Prostate gland (tissue), 2 donors: ENCODE measurements around the gene TM9SF4. TPM values are rescaled to one million over a fixed set of nuclear protein-coding genes. Genes with fewer than 3 reads are reported as not detected.

Source experiments
- DNase-seq: peaks from one replicate; pipeline ENCODE4 v3.0.0-alpha.2; 2019; ENCODE audit warnings: low spot score
- H3K27ac ChIP-seq, 2 donors: fragments of 200-600 bp; sonication (generic); 2 replicates each; pipeline ENCODE4 v1.5.1; 2017 to 2019
- H3K27me3 ChIP-seq: fragments of 200-600 bp; sonication (generic); replicated peaks from 2 replicates; pipeline ENCODE4 v1.5.1; 2019; ENCODE audit not compliant: insufficient read depth
- H3K36me3 ChIP-seq, 2 donors: fragments of 200-600 bp; sonication (generic); 1 replicate in 1 of 2; 2 replicates in 1 of 2; pipeline versions ENCODE4 v1.5.1 to v1.8.1; 2017 to 2019
- H3K4me1 ChIP-seq: fragments of 200-600 bp; sonication (generic); replicated peaks from 2 replicates; pipeline ENCODE4 v1.5.1; 2019
- H3K4me3 ChIP-seq, 2 donors: fragments of 200-600 bp; sonication (generic); 2 replicates each; pipeline ENCODE4 v1.5.1; 2017 to 2019
- H3K9me3 ChIP-seq: fragments of 200-600 bp; sonication (generic); 2 replicates; pipeline ENCODE4 v1.5.1; 2017
- POLR2A ChIP-seq: fragments of 450-650 bp; IDR thresholded peaks from one replicate; pipeline ENCODE4 v1.6.1; 2016; ENCODE audit warnings: antibody characterized with exemption, mild to moderate bottlenecking
- POLR2AphosphoS5 ChIP-seq: sonication (generic); formaldehyde crosslinking; IDR thresholded peaks from one replicate; pipeline ENCODE4 v1.6.1; 2017; ENCODE audit warnings: antibody characterized with exemption
- WGBS: methylation state at CpG from one replicate; pipeline ENCODE4 v1.1.5; 2018; 5-methylcytosine and 5-hydroxymethylcytosine counted together
- intact Hi-C: fragments of 100-400 bp; cut with DNase I; formaldehyde crosslinking; loops from one replicate; pipeline ENCODE4 v1.14.2; 2022
- total RNA-seq, 2 donors: library from RNA; depleted of rRNA; stranded (reverse); fragments of >200 nt; gene quantifications; one replicate each; pipeline ENCODE4 v1.1.0, GENCODE V29; 2016
- TF ChIP-seq, protein P1 (sequence below), 4 experiments: fragments of 200-600 bp in 2 of 4; fragments of 450-650 bp in 2 of 4; sonication (generic) in 2 of 4; IDR thresholded peaks; 1 replicate in 3 of 4; 2 replicates in 1 of 4; pipeline ENCODE4 v1.5.1; 2016 to 2019; ENCODE audit warnings: antibody characterized with exemption in 4 of 4, mild to moderate bottlenecking in 2 of 4, moderate library complexity in 2 of 4

TM9SF4 gene
- total RNA-seq, 2 donors from 2014 or later = 44.7 to 62.9 TPM

DNA sequence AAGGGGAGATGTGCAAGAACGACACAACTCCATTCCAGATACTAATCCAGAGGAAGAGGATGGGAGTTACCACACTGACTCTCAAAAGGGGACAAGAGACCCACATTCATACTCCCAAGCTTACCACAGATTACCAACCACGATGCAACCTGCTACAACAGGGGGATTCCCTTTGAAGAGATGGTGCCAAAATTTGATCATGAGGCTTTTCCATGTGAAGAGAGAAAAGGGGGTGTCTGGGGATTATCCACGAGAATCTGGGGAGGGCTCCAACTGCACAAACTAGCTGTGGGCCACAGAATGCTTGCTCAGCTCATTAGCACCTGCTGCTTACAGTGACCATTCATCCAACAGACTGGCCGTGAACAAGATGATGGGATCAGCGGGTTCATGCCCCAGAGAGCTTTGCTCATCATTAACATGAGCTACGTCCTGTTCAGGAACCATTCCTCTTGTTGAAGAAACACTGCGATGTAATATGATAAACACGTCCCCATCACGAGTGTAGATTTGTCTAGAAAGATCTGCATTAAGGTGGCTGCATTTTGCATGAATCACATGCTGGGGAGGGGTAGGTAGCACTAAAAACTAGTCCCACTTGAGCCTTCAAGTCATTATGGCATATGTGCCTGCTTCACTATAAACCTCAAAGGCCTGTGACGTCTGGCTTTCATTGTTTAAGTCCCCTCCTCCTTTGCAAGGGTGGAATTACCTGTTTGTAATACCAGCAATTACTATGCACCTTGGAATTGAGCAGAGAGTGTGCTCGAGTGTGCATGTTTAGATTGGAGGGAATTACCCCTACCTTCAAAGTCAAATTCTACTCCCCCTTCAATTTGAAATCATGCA lies 94.1 kb downstream of the TM9SF4 start:
- TF ChIP-seq POLR2A = peak; percentile 27
- TF ChIP-seq, protein P1, sequence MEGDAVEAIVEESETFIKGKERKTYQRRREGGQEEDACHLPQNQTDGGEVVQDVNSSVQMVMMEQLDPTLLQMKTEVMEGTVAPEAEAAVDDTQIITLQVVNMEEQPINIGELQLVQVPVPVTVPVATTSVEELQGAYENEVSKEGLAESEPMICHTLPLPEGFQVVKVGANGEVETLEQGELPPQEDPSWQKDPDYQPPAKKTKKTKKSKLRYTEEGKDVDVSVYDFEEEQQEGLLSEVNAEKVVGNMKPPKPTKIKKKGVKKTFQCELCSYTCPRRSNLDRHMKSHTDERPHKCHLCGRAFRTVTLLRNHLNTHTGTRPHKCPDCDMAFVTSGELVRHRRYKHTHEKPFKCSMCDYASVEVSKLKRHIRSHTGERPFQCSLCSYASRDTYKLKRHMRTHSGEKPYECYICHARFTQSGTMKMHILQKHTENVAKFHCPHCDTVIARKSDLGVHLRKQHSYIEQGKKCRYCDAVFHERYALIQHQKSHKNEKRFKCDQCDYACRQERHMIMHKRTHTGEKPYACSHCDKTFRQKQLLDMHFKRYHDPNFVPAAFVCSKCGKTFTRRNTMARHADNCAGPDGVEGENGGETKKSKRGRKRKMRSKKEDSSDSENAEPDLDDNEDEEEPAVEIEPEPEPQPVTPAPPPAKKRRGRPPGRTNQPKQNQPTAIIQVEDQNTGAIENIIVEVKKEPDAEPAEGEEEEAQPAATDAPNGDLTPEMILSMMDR (IDR thresholded peaks at IDR 0.05) = no peak
- peak; percentile 77 for TF ChIP-seq POLR2AphosphoS5
- Histone ChIP-seq H3K36me3 (peaks cover 0 to 4% of the 10 kb centered on the region in 2 donors), H3K4me3 (peak overlapping the region in 1 of 2 donors; percentile 10), H3K4me1 (peaks cover 33% of the 10 kb centered on the region), H3K27ac (peak overlapping the region; percentile 94 to 97), H3K9me3 (no peaks in the 10 kb centered on the region), H3K27me3 (no peaks in the 10 kb centered on the region)
- WGBS = 41% methylated on average over 11 of the region's 11 CpGs
- intact Hi-C loops = loop anchor here (10.0 kb wide), 2 partner anchors 99 to 281 kb away; partner anchors contain the start of gene TM9SF4
- peak; percentile 46 for DNase-seq

DNA sequence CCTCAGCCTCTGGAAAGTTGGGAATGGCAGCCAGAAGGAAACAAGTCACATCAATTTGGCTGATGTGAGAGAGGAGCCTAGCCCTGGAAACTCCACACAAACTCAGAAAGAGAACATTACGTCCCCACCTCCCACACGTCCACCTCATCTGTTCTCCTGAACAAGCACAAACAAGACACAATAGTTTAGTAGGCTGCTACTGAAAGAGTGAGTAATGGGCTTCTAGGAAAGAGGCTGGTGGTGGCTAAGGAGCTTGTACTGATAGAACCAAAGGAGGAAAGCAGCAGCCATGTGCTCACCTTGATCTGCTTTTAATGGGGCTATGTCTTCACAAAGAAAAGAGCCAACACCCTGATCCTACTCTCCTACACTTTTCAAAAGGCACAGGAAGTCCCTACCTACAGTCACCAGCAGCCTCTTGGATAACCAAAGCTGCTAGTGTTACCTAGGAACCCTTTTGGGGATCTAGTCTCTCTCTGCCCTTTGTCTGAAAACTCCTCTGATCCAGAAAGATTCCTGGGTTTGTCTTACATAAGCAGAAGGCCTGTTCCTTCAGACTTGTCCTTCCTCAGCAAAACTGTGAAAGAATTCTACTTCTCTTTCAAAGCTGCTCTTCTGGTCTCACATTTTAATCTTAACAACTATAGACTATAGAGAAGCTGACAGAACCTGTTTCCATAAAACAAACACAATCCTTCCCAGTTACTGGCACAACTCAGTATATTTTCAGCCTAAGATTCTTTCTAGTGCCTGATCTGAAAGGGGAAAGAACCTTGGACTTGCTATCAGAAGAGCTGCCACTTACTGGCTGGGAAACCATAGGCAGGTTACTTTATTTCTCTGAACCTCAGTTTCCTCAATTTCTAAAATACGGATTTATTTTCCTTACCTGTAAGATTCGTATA lies 94.9 kb downstream of the TM9SF4 start:
- Histone ChIP-seq H3K4me3 (peak overlapping the region in 1 of 2 donors; percentile 99), H3K9me3 (no peaks in the 10 kb centered on the region), H3K4me1 (peaks cover 33% of the 10 kb centered on the region), H3K27ac (peak overlapping the region; percentile 94 to 97), H3K27me3 (no peaks in the 10 kb centered on the region), H3K36me3 (peaks cover 0 to under 1% of the 10 kb centered on the region in 2 donors)
- TF ChIP-seq POLR2AphosphoS5 (peak; percentile 69), POLR2A (no peak)
- WGBS = 21% methylated on average over 4 of the region's 4 CpGs
- intact Hi-C loops = loop anchor here (10.0 kb wide), 2 partner anchors 100 to 280 kb away; partner anchors contain the start of gene TM9SF4
- DNase-seq = peak; percentile 24

DNA sequence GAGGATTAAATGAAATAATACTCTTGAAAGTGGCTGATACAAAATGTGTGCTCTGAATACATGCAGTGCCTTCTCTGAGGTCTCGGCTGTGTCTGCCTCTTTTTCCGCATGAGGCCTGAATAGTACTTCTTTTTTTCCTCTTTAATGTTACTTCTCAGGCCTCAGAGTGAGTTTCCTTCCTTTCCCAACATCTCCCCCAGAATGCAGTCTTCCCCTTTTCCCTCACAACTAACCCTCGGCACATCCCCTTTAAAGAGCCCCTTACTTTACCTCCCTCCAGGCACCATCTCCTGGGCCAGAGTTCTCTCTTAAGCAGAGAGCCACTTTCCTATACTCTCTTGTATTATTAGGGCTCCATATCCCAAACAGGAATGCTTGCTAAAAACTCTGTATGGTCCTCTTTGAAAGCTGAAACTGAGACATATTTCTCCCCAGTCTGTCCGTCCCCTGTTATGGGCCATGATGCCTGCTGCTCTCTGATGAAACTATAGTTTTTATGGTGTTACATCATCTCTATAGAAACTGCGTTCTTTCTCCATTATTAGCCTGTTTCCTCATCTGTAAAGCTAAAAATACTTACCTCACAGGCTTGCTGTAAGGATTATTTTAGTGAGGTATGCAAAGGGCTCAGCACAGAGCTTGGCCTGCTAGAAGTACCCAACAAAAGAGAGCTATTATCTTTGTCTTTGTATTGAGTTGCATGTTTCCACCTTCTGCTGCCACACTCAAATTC lies 95.8 kb downstream of the TM9SF4 start:
- H3K27ac ChIP-seq = peak overlapping the region; percentile 94 to 97
- no peaks in the 10 kb centered on the region for H3K36me3 ChIP-seq
- no peaks in the 10 kb centered on the region for H3K9me3 ChIP-seq
- peaks cover 33% of the 10 kb centered on the region for H3K4me1 ChIP-seq
- H3K27me3 ChIP-seq = no peaks in the 10 kb centered on the region
- 39% methylated on average over 5 of the region's 5 CpGs for WGBS
- DNase-seq = no peak
- intact Hi-C loops = loop anchor here (10.0 kb wide), 2 partner anchors 100 to 280 kb away; partner anchors contain the start of gene TM9SF4
- H3K4me3 ChIP-seq = peak overlapping the region in 1 of 2 donors; percentile 99
- TF ChIP-seq, protein P1 (IDR thresholded peaks at IDR 0.05) = no peak
- no peak for TF ChIP-seq POLR2AphosphoS5

DNA sequence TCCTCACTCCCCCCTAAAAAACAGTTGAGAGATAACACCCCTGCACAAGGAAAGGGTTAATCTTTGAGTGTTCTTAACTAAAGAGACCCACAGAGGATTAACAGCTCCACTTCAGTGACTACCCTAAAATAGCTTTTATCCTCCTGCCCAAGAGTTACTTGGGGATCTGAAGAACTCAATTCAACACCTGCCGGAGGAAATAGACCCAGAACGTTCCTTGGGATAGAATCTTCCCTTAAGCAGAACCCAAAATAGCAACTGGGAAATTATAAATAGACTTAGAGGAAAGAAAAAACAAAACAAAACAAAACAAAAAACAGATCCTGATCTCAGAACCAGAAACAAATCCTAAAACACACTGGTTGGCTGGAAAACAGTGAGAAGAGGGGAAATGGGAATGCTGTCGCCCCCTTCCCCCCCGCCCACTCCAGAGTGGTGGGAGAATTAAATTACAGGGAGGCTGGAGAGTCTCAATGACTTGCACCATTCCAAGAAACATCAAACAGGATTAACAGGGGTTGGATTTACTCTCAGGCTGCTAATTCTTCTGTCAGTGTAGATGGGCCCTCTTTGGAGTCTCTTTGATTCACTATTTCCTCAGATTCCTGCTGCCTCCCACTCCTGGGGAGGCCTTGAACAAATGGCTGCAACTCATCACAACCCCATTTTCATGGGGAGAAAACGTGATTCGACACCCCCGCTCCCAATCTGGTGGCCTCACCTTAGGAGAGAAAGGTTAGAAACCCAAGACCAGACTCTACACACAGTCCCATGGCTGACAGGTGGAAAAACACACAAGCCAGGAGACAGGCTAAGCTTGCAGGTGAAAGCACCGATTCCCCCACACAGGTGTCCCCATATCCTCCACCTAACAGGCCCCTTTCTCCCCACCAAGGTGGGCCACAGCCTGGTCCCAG lies 96.6 kb downstream of the TM9SF4 start:
- H3K27ac ChIP-seq = peak overlapping the region; percentile 94 to 97
- TF ChIP-seq POLR2AphosphoS5 (no peak), POLR2A (no peak)
- TF ChIP-seq, protein P1 (IDR thresholded peaks at IDR 0.05) = no peak
- 27% methylated on average over 8 of the region's 8 CpGs for WGBS

More for the DNA sequence above, 96.6 kb downstream of the TM9SF4 start:
- no peaks in the 10 kb centered on the region for H3K9me3 ChIP-seq
- no peaks in the 10 kb centered on the region for H3K27me3 ChIP-seq
- no peak for DNase-seq
- H3K36me3 ChIP-seq = no peaks in the 10 kb centered on the region
- intact Hi-C loops = loop anchor here (10.0 kb wide), 2 partner anchors 101 to 279 kb away; partner anchors contain the start of gene TM9SF4
- H3K4me3 ChIP-seq = peak overlapping the region; percentile 96 to 99
- H3K4me1 ChIP-seq = peaks cover 33% of the 10 kb centered on the region
